ENCODE measurements around the gene DHRSX.
"Not testable (repeated sequence)": the region's sequence is repeated elsewhere in the genome, so short reads cannot be mapped to it uniquely, and the experiment has no call there.

DNA sequence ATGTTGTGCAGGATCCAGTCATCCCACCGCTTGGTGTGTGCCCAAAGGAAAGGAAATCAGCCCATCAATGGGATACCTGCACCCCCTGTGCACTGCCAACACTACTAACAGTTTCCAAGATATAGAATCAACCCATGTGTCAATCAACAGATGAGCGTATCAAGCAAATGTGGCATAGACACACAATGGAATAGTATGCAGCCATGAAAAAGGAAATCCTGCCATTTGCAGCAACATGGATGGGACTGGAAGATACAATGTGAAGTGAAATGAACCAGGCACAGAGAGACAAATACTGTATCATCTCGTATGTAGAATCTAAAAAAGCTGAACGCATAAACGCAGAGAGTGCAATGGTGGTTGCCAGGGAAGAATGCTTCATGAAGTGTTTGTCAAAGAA lies 20.8 kb downstream of the DHRSX start:
- TF ChIP-seq, protein P1, sequence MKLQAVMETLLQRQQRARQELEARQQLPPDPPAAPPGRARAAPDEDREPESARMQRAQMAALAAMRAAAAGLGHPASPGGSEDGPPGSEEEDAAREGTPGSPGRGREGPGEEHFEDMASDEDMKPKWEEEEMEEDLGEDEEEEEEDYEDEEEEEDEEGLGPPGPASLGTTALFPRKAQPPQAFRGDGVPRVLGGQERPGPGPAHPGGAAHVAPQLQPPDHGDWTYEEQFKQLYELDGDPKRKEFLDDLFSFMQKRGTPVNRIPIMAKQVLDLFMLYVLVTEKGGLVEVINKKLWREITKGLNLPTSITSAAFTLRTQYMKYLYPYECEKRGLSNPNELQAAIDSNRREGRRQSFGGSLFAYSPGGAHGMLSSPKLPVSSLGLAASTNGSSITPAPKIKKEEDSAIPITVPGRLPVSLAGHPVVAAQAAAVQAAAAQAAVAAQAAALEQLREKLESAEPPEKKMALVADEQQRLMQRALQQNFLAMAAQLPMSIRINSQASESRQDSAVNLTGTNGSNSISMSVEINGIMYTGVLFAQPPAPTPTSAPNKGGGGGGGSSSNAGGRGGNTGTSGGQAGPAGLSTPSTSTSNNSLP (IDR thresholded peaks at IDR 0.05; ENCODE audit: low read depth, low read length), result not testable (repeated sequence)
- TF ChIP-seq ZNF614 (CRISPR knock-in tag; IDR thresholded peaks at IDR 0.05; ENCODE audit: borderline replicate concordance); ZNF207 (IDR thresholded peaks at IDR 0.05; ENCODE audit: borderline replicate concordance); HNF4G (IDR thresholded peaks at IDR 0.05; ENCODE audit: borderline replicate concordance, low read depth, low read length); HNF4G (CRISPR knock-in tag; IDR thresholded peaks at IDR 0.05; ENCODE audit: borderline replicate concordance, low read depth); MAFF (IDR thresholded peaks at IDR 0.05; ENCODE audit: low read depth, low read length); KDM5B (CRISPR knock-in tag; IDR thresholded peaks at IDR 0.05; ENCODE audit: borderline replicate concordance); ZKSCAN1 (IDR thresholded peaks at IDR 0.05; ENCODE audit: low read length); RAD21 (CRISPR knock-in tag; IDR thresholded peaks at IDR 0.05); ZSCAN20 (CRISPR knock-in tag; IDR thresholded peaks at IDR 0.05; ENCODE audit: borderline replicate concordance): not testable (repeated sequence)
- TF ChIP-seq, protein P2, sequence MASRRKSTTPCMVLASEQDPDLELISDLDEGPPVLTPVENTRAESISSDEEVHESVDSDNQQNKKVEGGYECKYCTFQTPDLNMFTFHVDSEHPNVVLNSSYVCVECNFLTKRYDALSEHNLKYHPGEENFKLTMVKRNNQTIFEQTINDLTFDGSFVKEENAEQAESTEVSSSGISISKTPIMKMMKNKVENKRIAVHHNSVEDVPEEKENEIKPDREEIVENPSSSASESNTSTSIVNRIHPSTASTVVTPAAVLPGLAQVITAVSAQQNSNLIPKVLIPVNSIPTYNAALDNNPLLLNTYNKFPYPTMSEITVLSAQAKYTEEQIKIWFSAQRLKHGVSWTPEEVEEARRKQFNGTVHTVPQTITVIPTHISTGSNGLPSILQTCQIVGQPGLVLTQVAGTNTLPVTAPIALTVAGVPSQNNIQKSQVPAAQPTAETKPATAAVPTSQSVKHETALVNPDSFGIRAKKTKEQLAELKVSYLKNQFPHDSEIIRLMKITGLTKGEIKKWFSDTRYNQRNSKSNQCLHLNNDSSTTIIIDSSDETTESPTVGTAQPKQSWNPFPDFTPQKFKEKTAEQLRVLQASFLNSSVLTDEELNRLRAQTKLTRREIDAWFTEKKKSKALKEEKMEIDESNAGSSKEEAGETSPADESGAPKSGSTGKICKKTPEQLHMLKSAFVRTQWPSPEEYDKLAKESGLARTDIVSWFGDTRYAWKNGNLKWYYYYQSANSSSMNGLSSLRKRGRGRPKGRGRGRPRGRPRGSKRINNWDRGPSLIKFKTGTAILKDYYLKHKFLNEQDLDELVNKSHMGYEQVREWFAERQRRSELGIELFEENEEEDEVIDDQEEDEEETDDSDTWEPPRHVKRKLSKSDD (CRISPR knock-in tag; IDR thresholded peaks at IDR 0.05; ENCODE audit: low read depth), result not testable (repeated sequence)
- TF ChIP-seq, protein P3, sequence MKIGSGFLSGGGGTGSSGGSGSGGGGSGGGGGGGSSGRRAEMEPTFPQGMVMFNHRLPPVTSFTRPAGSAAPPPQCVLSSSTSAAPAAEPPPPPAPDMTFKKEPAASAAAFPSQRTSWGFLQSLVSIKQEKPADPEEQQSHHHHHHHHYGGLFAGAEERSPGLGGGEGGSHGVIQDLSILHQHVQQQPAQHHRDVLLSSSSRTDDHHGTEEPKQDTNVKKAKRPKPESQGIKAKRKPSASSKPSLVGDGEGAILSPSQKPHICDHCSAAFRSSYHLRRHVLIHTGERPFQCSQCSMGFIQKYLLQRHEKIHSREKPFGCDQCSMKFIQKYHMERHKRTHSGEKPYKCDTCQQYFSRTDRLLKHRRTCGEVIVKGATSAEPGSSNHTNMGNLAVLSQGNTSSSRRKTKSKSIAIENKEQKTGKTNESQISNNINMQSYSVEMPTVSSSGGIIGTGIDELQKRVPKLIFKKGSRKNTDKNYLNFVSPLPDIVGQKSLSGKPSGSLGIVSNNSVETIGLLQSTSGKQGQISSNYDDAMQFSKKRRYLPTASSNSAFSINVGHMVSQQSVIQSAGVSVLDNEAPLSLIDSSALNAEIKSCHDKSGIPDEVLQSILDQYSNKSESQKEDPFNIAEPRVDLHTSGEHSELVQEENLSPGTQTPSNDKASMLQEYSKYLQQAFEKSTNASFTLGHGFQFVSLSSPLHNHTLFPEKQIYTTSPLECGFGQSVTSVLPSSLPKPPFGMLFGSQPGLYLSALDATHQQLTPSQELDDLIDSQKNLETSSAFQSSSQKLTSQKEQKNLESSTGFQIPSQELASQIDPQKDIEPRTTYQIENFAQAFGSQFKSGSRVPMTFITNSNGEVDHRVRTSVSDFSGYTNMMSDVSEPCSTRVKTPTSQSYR (CRISPR knock-in tag; IDR thresholded peaks at IDR 0.05; ENCODE audit: borderline replicate concordance), result not testable (repeated sequence)
- TF ChIP-seq, protein P4, sequence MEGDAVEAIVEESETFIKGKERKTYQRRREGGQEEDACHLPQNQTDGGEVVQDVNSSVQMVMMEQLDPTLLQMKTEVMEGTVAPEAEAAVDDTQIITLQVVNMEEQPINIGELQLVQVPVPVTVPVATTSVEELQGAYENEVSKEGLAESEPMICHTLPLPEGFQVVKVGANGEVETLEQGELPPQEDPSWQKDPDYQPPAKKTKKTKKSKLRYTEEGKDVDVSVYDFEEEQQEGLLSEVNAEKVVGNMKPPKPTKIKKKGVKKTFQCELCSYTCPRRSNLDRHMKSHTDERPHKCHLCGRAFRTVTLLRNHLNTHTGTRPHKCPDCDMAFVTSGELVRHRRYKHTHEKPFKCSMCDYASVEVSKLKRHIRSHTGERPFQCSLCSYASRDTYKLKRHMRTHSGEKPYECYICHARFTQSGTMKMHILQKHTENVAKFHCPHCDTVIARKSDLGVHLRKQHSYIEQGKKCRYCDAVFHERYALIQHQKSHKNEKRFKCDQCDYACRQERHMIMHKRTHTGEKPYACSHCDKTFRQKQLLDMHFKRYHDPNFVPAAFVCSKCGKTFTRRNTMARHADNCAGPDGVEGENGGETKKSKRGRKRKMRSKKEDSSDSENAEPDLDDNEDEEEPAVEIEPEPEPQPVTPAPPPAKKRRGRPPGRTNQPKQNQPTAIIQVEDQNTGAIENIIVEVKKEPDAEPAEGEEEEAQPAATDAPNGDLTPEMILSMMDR (CRISPR knock-in tag; IDR thresholded peaks at IDR 0.05), result not testable (repeated sequence)

Measured in HepG2 (cell line).